Fibroblast of villous mesenchyme (primary cell): ENCODE measurements around the gene FBXW10B. TPM values are rescaled to one million over a fixed set of nuclear protein-coding genes. Genes with fewer than 3 reads are reported as not detected.
"Not testable (repeated sequence)": the region's sequence is repeated elsewhere in the genome, so short reads cannot be mapped to it uniquely, and the experiment has no call there.

Experiments
- DNase-seq: peaks from one replicate; pipeline ENCODE4 v3.0.0-alpha.2; 2010; ENCODE audit warnings: low read depth
- H3K4me3 ChIP-seq: 2 replicates; pipeline ENCODE4 v1.5.1; 2011; ENCODE audit warnings: low read depth, mild to moderate bottlenecking, low read length
- total RNA-seq: library from RNA; depleted of rRNA; stranded (reverse); fragments of >200 nt; gene quantifications from 2 replicates; pipeline ENCODE4 v1.2.3, GENCODE V29; 2012
- TF ChIP-seq, protein P1 (sequence below): IDR thresholded peaks from 2 replicates; pipeline ENCODE4 v1.5.1; 2012; ENCODE audit warnings: low read depth, mild to moderate bottlenecking, low read length; ENCODE audit not compliant: insufficient read depth

The FBXW10B gene
- total RNA-seq, 1 donor = 0.43 TPM

DNA sequence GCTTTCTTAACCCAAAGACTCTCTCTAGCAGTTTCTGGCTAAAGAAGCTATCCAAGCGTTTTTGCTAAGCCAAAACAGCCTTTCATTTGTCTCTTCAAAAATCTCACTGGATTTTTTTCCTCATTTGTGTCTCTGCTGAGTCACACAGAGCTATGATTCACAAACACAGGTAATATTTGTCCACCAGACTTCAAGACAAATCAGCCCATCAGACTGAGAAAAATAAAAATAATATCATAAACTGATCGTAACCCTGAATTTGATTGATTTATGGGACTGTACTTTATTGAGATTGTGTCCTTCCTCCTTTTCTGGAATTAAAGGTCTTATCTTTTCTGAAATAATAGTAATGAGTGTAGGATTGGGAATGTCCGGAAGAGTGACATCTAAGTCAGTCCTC, 38.8 kb upstream of the FBXW10B start:
- TF ChIP-seq, protein P1, sequence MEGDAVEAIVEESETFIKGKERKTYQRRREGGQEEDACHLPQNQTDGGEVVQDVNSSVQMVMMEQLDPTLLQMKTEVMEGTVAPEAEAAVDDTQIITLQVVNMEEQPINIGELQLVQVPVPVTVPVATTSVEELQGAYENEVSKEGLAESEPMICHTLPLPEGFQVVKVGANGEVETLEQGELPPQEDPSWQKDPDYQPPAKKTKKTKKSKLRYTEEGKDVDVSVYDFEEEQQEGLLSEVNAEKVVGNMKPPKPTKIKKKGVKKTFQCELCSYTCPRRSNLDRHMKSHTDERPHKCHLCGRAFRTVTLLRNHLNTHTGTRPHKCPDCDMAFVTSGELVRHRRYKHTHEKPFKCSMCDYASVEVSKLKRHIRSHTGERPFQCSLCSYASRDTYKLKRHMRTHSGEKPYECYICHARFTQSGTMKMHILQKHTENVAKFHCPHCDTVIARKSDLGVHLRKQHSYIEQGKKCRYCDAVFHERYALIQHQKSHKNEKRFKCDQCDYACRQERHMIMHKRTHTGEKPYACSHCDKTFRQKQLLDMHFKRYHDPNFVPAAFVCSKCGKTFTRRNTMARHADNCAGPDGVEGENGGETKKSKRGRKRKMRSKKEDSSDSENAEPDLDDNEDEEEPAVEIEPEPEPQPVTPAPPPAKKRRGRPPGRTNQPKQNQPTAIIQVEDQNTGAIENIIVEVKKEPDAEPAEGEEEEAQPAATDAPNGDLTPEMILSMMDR = no peak
- DNase-seq = no peak
- H3K4me3 ChIP-seq = no peak overlapping the region

DNA sequence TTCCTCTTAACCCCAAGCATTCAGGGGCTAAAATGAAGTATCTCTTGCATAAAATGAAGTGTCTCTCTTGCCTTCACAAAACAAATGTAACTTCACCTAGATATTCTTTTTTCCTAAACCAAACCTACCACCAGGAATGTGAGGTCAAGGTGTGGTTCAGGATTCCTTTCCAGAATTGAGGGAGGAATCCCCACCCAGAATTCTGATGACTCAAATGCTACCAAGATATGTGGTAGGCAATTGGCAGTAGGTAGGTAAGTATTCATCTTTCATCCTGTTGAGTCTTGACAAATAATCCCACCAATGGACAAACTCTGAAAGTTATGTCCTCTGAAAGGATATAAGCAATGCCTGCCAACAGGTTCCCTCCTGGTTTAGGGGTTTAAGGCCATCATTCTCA, 38.4 kb upstream of the FBXW10B start:
- no peak for DNase-seq
- TF ChIP-seq, protein P1 = no peak
- no peak overlapping the region for H3K4me3 ChIP-seq

DNA sequence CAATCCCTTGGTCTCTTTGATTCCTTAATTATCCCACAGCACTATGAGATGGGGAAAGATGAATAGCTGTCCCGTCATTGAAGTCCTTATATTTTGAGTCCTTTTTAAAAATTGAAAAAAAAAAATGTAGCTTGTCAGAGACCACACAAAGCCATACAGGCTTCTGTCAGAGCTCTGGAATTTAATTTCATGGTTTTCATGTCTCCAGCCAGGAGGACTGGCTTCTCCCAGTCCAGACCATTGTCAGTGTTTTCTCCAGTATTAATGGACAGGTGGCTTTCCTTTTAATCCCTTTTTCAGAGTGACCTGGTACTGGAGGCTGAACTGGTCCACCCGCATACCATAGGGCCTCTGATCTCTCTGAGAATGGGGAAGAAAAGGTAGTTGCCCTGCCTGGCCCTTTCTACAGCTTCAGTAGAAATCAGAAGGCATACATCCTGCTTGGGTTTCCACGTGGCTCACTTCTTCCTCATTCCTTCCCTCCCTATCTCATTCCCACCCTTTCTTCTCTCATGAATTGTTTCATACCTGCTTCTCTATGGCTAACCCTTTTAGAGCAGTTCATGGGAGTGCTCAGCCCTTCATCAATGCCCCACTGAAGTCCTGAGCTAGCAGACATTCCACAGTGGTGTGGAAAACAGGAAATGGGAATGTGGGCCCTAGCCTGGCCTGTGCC, 35.5 kb upstream of the FBXW10B start:
- DNase-seq = no peak
- no peak overlapping the region for H3K4me3 ChIP-seq
- TF ChIP-seq, protein P1 = no peak

DNA sequence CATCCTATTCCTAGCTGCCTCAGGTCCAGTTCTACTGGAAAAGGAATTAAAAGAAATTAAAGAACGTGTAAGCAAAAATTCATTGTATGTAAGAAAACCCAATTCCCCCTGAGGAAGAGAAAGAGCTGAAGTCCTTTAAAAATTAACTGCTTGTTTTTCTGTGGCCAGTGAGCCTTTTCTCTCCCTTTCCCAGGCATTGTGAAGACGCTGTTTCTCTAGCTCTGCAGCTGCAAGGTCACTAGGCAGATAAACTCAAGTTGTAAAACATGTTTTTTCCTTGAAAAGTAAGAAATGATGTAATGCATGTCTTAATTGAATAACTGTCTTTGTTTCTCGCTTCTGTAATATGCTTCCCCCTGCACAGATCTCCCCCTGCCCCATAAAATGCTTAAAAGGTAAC, 34.9 kb upstream of the FBXW10B start:
- not testable (repeated sequence) for H3K4me3 ChIP-seq
- peak; percentile 50 for DNase-seq

DNA sequence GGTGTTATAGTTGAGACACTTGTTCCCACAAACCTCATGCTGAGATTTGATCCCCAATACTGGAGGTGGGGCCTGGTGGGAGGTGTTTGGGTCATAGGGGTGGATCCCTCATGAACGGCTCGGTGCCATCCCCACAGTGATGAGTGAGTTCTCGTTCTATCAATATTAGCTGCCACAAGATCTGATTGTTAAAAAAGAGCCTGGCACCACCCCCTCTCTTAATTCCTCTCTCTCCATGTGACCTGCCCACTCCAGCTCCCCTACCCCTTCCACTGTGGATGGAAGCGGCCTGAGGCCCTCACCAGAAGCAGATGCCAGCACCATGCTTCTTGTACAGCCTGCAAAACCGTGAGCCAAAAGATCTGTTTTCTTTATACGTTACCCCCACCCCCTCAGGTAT, 33.5 kb upstream of the FBXW10B start:
- no peak overlapping the region for H3K4me3 ChIP-seq
- TF ChIP-seq, protein P1 = no peak
- DNase-seq = no peak

DNA sequence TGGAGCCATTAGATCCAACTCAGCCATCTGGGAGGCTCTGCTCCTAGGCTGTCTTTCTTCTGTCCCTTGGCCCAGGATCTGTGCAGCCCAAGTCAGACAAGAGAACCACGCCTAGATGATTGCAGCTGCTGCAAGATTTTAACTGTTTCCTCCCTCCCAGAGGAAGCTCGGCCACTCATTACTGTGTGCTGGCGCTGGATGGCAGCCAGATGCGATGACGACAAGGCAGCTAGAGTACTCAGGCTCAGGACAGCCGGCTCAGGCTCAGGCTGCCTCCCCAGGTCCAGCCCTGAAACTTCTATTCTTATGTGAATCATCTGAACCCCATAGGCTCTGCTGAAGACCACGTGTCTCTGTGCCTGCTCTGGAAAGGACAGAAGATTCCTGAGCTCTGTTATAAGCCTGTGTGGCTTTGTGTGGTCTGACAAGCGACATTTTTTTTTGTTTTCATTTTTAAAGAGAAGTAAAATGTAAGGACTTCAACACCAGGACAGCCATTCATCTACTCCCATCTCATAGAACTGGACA, 32.1 kb upstream of the FBXW10B start:
- peak overlapping the region; percentile 70 for H3K4me3 ChIP-seq
- peak; percentile 98 for DNase-seq
- TF ChIP-seq, protein P1 = no peak

DNA sequence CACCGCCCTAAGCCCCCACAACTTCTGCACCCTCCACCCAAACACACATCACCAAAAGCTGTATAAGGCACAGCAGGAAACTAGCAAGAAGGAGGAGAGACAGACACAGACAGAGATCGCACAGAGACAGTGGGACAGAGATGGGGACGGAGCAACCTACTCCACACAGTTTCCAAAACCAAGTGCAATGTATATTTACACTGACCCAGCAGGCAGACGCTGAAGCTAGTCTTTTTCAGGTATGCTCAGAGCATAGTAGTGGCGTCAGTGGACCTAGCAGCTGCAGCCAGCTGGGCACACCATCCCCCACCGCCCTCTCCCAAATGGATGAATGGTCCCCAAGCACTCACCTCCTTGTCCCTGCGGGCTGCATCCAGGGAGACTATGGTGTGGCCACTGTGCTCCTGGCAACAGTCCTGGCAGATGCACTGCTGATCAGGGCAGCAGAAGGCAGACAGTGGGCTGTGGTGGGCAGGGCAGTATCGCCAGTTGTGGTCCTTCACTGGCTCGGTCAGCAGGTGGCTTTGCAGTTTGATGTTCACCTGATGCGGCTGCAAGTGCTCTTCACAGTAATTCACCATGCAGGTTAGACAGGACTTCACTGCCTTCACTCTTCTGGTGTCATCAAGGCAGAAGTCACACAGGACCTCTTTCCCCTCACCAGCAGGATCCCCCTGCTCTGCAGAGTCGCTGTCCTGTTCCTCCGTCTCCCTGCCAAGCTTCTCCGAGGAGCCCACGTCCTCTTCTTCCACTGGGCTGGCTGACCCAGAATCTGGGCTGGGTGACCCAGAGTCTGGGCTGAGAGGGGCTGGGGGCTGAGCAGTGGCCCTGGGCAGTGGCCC, 31.5 kb upstream of the FBXW10B start:
- TF ChIP-seq, protein P1 = no peak
- DNase-seq = no peak
- H3K4me3 ChIP-seq = peak overlapping the region; percentile 70
